Endodermal cell (in vitro differentiated cells): Measurements from ENCODE around the gene RIN3. TPM values are rescaled to one million over a fixed set of nuclear protein-coding genes. Genes with fewer than 3 reads are reported as not detected.
A peak's percentile ranks its signal among the peaks of the same experiment; 100 is the strongest.

Experiments
- DNase-seq: peaks from one replicate; pipeline ENCODE4 v3.0.0-alpha.2; 2017
- H3K27ac ChIP-seq: 2 replicates; pipeline ENCODE4 v1.5.1; 2013; ENCODE audit warnings: mild to moderate bottlenecking, low read depth, low read length, moderate library complexity
- H3K27me3 ChIP-seq: 2 replicates; pipeline ENCODE4 v1.6.1; 2013; ENCODE audit warnings: mild to moderate bottlenecking, low read length, moderate library complexity; ENCODE audit not compliant: insufficient read depth, control insufficient read depth, poor library complexity, severe bottlenecking
- H3K36me3 ChIP-seq: 2 replicates; pipeline ENCODE4 v1.7.0; 2013; ENCODE audit warnings: mild to moderate bottlenecking, low read length, moderate library complexity; ENCODE audit not compliant: control insufficient read depth, insufficient read depth
- H3K4me1 ChIP-seq: one replicate; pipeline ENCODE4 v1.7.0; 2013; ENCODE audit warnings: low read length; ENCODE audit not compliant: control insufficient read depth, insufficient read depth
- H3K4me3 ChIP-seq: 2 replicates; pipeline ENCODE4 v1.5.1; 2013; ENCODE audit warnings: mild to moderate bottlenecking, low read length, moderate library complexity
- H3K9ac ChIP-seq: 2 replicates; pipeline ENCODE4 v1.6.1; 2013; ENCODE audit warnings: mild to moderate bottlenecking, low read length, moderate library complexity; ENCODE audit not compliant: poor library complexity, severe bottlenecking; ENCODE audit errors: extremely low read depth
- H3K9me3 ChIP-seq: 2 replicates; pipeline ENCODE4 v1.6.1; 2013; ENCODE audit warnings: mild to moderate bottlenecking, low read length, moderate library complexity; ENCODE audit not compliant: control insufficient read depth
- H3K27ac Mint-ChIP-seq: 2 replicates; pipeline ENCODE4 v1.8.0; 2020; ENCODE audit warnings: mixed read lengths
- H3K27me3 Mint-ChIP-seq: 2 replicates; pipeline ENCODE4 v1.8.0; 2021; ENCODE audit warnings: mild to moderate bottlenecking, mixed read lengths; ENCODE audit not compliant: insufficient read depth
- H3K36me3 Mint-ChIP-seq: 2 replicates; pipeline ENCODE4 v1.8.0; 2020; ENCODE audit warnings: low read depth, mixed read lengths
- H3K4me1 Mint-ChIP-seq: 2 replicates; pipeline ENCODE4 v1.8.0; 2020; ENCODE audit warnings: mixed read lengths
- H3K4me3 Mint-ChIP-seq: 2 replicates; pipeline ENCODE4 v1.8.0; 2020; ENCODE audit warnings: mild to moderate bottlenecking, moderate library complexity, mixed read lengths
- H3K9me3 Mint-ChIP-seq: 2 replicates; pipeline ENCODE4 v1.8.0; 2020; ENCODE audit warnings: mild to moderate bottlenecking, mixed read lengths
- CTCF ChIP-seq: fragments of 200-600 bp; sonication (generic); conservative IDR thresholded peaks from 2 replicates; pipeline ENCODE4 v1.5.0; 2021; ENCODE audit warnings: antibody characterized with exemption, mild to moderate bottlenecking
- WGBS, 2 experiments: methylation state at CpG; one replicate each; pipeline versions ENCODE4 v1.1.5 to v1.1.7; 2013; ENCODE audit warnings: missing lambda C conversion rate in 2 of 2, mixed read lengths in 1 of 2; ENCODE audit not compliant: insufficient coverage in 1 of 2, insufficient read length in 1 of 2; 5-methylcytosine and 5-hydroxymethylcytosine counted together
- total RNA-seq, 2 donors: library from RNA; stranded (reverse); fragmentation: NEBNext Ultra II Directional in 1 of 2; extraction: Animal tissue kit (Norgen Biotek cat#: 25700) in 1 of 2; gene quantifications; 2 replicates in 1 of 2; 3 replicates in 1 of 2; pipeline ENCODE4 v1.2.1, GENCODE V29; 2021

Gene RIN3
- total RNA-seq, 2 donors from 2014 or later, result 5.2 to 6.0 TPM

DNA sequence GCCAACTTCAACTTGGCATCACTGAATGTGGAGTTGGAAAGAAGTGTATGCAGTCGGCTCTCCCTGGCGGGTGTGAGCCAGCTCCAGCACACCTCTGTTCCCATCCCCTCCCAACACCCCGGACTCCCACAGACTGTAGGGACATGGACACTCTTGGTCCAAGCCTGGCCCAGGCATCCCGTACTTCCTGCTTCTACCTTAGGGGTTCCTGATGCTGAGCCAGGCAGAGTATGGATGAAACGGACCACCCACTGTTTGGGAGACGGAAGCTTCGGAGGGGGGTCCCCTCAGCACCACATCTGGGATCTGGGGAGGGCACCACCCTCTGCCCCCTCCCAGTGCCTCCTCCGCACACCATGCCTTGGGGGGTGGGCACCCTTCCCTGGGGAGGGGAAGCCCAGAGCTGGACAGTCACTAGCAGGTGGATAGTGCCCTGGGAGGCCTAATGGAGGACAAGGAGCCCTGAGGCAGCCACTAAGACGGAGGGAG lies 172.9 kb downstream of the RIN3 start:
- Histone ChIP-seq H3K36me3 (no peaks in the 10 kb centered on the region), H3K27me3 (peaks cover 25% of the 10 kb centered on the region), H3K9ac (no peak overlapping the region), H3K27ac (no peak overlapping the region), H3K4me3 (no peak overlapping the region), H3K4me1 (no peaks in the 10 kb centered on the region), H3K9me3 (no peaks in the 10 kb centered on the region)
- H3K9me3 Mint-ChIP-seq, result no peaks in the 10 kb centered on the region
- no peaks in the 10 kb centered on the region for H3K36me3 Mint-ChIP-seq
- H3K4me3 Mint-ChIP-seq, result no peak overlapping the region
- peaks cover 21% of the 10 kb centered on the region for H3K27me3 Mint-ChIP-seq
- H3K4me1 Mint-ChIP-seq, result no peaks in the 10 kb centered on the region
- H3K27ac Mint-ChIP-seq, result no peak overlapping the region
- no peak for TF ChIP-seq CTCF
- DNase-seq, result no peak
- 81% methylated on average over 7 to 9 of the region's 9 CpGs for WGBS, 2 experiments

DNA sequence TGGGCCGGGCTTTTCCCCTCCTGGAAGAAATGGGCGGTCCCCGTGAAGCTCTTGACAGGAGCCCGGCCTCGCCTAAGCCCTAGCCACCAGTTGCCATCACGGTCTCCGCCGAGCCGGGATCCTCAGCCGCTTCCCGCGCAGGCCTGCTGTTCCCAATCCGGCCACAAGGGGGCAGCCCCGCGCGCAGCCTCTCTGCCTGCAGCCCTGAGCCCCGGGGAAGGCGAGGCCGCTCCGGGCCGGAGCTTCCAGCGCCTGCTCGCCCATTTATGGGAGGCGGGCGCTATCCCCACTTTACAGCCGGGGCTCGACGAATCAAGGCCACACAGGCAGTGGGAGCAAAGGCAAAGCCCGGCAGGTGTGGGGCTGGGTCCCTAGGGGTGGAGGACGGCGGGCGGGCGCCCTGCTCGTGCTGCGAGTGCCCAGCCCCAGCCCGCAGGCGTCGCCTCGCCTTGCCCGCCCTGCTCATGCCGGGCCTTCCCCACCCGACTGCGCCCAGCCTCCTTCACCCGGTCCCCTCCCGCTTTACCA lies 173.4 kb downstream of the RIN3 start:
- peak; percentile 97 for TF ChIP-seq CTCF
- Histone ChIP-seq H3K9ac (no peak overlapping the region), H3K27ac (no peak overlapping the region), H3K4me3 (peak overlapping the region; percentile 58), H3K9me3 (no peaks in the 10 kb centered on the region), H3K27me3 (peaks cover 25% of the 10 kb centered on the region), H3K36me3 (no peaks in the 10 kb centered on the region), H3K4me1 (no peaks in the 10 kb centered on the region)
- peak overlapping the region; percentile 41 for H3K4me3 Mint-ChIP-seq
- no peaks in the 10 kb centered on the region for H3K9me3 Mint-ChIP-seq
- no peaks in the 10 kb centered on the region for H3K36me3 Mint-ChIP-seq
- H3K27ac Mint-ChIP-seq, result no peak overlapping the region
- peaks cover 21% of the 10 kb centered on the region for H3K27me3 Mint-ChIP-seq
- peak; percentile 99 for DNase-seq
- 0 to 6% methylated on average over 5 to 45 of the region's 45 CpGs for WGBS, 2 experiments
- H3K4me1 Mint-ChIP-seq, result no peaks in the 10 kb centered on the region

DNA sequence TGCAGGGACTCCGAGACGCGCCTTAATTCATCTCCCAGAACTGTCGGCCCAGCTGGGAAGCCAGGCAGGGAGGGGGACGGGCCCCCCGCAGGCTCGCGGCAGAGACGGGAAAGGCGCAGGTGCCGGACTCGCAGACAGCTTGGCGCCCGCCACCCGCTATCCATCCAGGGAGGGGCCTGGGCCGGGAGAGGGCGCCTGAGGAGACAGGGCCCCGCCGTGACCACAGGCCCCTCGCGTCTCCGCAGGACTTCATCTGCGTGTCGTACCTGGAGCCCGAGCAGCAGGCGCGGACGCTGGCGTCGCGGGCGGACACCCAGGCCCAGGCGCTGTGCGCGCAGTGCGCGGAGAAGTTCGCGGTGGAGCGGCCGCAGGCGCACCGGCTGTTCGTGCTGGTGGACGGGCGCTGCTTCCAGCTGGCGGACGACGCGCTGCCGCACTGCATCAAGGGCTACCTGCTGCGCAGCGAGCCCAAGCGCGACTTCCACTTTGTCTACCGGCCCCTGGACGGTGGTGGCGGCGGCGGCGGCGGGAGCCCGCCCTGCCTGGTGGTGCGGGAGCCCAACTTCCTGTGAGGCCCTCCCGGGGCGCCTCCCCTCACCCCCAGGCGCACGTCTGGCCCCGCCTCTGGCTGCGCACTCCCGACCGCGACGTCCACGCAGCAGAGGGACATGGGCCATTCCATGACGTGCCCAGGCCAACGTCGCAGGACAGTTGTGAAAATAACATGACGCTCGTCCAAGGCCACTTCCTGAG lies 174.3 kb downstream of the RIN3 start:
- DNase-seq, result peak; percentile 79
- H3K9me3 Mint-ChIP-seq, result no peaks in the 10 kb centered on the region
- peak overlapping the region; percentile 58 for H3K4me3 ChIP-seq

More for the DNA sequence above, 174.3 kb downstream of the RIN3 start:
- no peak overlapping the region for H3K27ac Mint-ChIP-seq
- peak overlapping the region; percentile 41 for H3K4me3 Mint-ChIP-seq
- H3K4me1 Mint-ChIP-seq, result no peaks in the 10 kb centered on the region
- H3K27me3 Mint-ChIP-seq, result peaks cover 21% of the 10 kb centered on the region
- H3K9ac ChIP-seq, result no peak overlapping the region
- no peaks in the 10 kb centered on the region for H3K36me3 ChIP-seq
- TF ChIP-seq CTCF, result no peak
- H3K36me3 Mint-ChIP-seq, result no peaks in the 10 kb centered on the region
- peaks cover 25% of the 10 kb centered on the region for H3K27me3 ChIP-seq
- H3K9me3 ChIP-seq, result no peaks in the 10 kb centered on the region
- WGBS, 2 experiments, result 13 to 22% methylated on average over 36 to 80 of the region's 80 CpGs
- H3K4me1 ChIP-seq, result no peaks in the 10 kb centered on the region
- no peak overlapping the region for H3K27ac ChIP-seq
